ENCODE data around the gene MMP20.

GRCh38 chr11:102573851-102574250, 51.3 kb downstream of the MMP20 start:
- TF ChIP-seq POLR2A (IDR thresholded peaks at IDR 0.05) = no peak
- no peak for TF ChIP-seq CTCF (IDR thresholded peaks at IDR 0.05)
